ENCODE data around the gene SVBP.

The SVBP gene

GRCh38 chr1:42806593-42806992 lies 10.6 kb downstream of the SVBP start:
- Histone ChIP-seq H3K79me2 (ENCODE audit: insufficient read depth, low read length) (no peaks in the 10 kb centered on the region), H3F3A (ENCODE audit: low read depth) (no peaks in the 10 kb centered on the region), H3K27me3 (ENCODE audit: insufficient read depth, low read length, poor library complexity, severe bottlenecking) (no peaks in the 10 kb centered on the region), H4K20me1 (ENCODE audit: insufficient read depth, low read length, poor library complexity, severe bottlenecking) (no peaks in the 10 kb centered on the region), H3K4me2 (ENCODE audit: low read depth, low read length, poor library complexity, severe bottlenecking) (no peak overlapping the region), H3K9me2 (replicated peaks; ENCODE audit: low read depth, low read length) (no peaks in the 10 kb centered on the region), H3K36me3 (ENCODE audit: insufficient read depth, low read length) (no peaks in the 10 kb centered on the region), H3K9ac (ENCODE audit: low read depth, low read length, poor library complexity, severe bottlenecking) (no peak overlapping the region), H3K4me1 (ENCODE audit: insufficient read depth, low read length, poor library complexity, severe bottlenecking) (no peaks in the 10 kb centered on the region), H3K9me3 (ENCODE audit: insufficient read depth, low read depth, low read length) (no peaks in the 10 kb centered on the region), H2AFZ (ENCODE audit: low read length) (no peak overlapping the region), H3K4me3 (ENCODE audit: low read length, poor library complexity, severe bottlenecking) (no peak overlapping the region)
- TF ChIP-seq EZH2phosphoT487 (IDR thresholded peaks at IDR 0.05; ENCODE audit: borderline replicate concordance) (no peak), CTCF (conservative IDR thresholded peaks at IDR 0.05; ENCODE audit: low read length) (no peak)

GRCh38 chr1:42806171-42806570 lies 11.0 kb downstream of the SVBP start:
- Histone ChIP-seq H3K9me3 (ENCODE audit: insufficient read depth, low read depth, low read length) (no peaks in the 10 kb centered on the region), H3K9me2 (replicated peaks; ENCODE audit: low read depth, low read length) (no peaks in the 10 kb centered on the region), H4K20me1 (ENCODE audit: insufficient read depth, low read length, poor library complexity, severe bottlenecking) (no peaks in the 10 kb centered on the region)

GRCh38 chr1:42801832-42802473 lies 15.2 kb downstream of the SVBP start:
- no peak overlapping the region for H3K4me3 ChIP-seq (ENCODE audit: low read length, poor library complexity, severe bottlenecking)
- no peaks in the 10 kb centered on the region for H3K9me3 ChIP-seq (ENCODE audit: insufficient read depth, low read depth, low read length)
- TF ChIP-seq EZH2phosphoT487 (IDR thresholded peaks at IDR 0.05; ENCODE audit: borderline replicate concordance) (no peak), CTCF (conservative IDR thresholded peaks at IDR 0.05; ENCODE audit: low read length) (no peak)
- H3K36me3 ChIP-seq (ENCODE audit: insufficient read depth, low read length) = no peaks in the 10 kb centered on the region
- H3K9me2 ChIP-seq (replicated peaks; ENCODE audit: low read depth, low read length) = no peaks in the 10 kb centered on the region
- H4K20me1 ChIP-seq (ENCODE audit: insufficient read depth, low read length, poor library complexity, severe bottlenecking) = no peaks in the 10 kb centered on the region
- no peak overlapping the region for H3K4me2 ChIP-seq (ENCODE audit: low read depth, low read length, poor library complexity, severe bottlenecking)
- H3K4me1 ChIP-seq (ENCODE audit: insufficient read depth, low read length, poor library complexity, severe bottlenecking) = no peaks in the 10 kb centered on the region
- H3K27me3 ChIP-seq (ENCODE audit: insufficient read depth, low read length, poor library complexity, severe bottlenecking) = no peaks in the 10 kb centered on the region
- H3K79me2 ChIP-seq (ENCODE audit: insufficient read depth, low read length) = no peaks in the 10 kb centered on the region
- no peak overlapping the region for H3K9ac ChIP-seq (ENCODE audit: low read depth, low read length, poor library complexity, severe bottlenecking)
- no peaks in the 10 kb centered on the region for H3F3A ChIP-seq (ENCODE audit: low read depth)
- no peak overlapping the region for H2AFZ ChIP-seq (ENCODE audit: low read length)

More at GRCh38 chr1:42806171-42806570, 11.0 kb downstream of the SVBP start:
- no peaks in the 10 kb centered on the region for H3K79me2 ChIP-seq (ENCODE audit: insufficient read depth, low read length)
- no peak overlapping the region for H3K4me3 ChIP-seq (ENCODE audit: low read length, poor library complexity, severe bottlenecking)
- H3F3A ChIP-seq (ENCODE audit: low read depth) = no peaks in the 10 kb centered on the region
- no peak overlapping the region for H2AFZ ChIP-seq (ENCODE audit: low read length)
- no peak overlapping the region for H3K9ac ChIP-seq (ENCODE audit: low read depth, low read length, poor library complexity, severe bottlenecking)
- TF ChIP-seq CTCF (conservative IDR thresholded peaks at IDR 0.05; ENCODE audit: low read length) = no peak
- TF ChIP-seq EZH2phosphoT487 (IDR thresholded peaks at IDR 0.05; ENCODE audit: borderline replicate concordance) = no peak
- H3K4me1 ChIP-seq (ENCODE audit: insufficient read depth, low read length, poor library complexity, severe bottlenecking) = no peaks in the 10 kb centered on the region
- H3K36me3 ChIP-seq (ENCODE audit: insufficient read depth, low read length) = no peaks in the 10 kb centered on the region
- H3K27me3 ChIP-seq (ENCODE audit: insufficient read depth, low read length, poor library complexity, severe bottlenecking) = no peaks in the 10 kb centered on the region
- no peak overlapping the region for H3K4me2 ChIP-seq (ENCODE audit: low read depth, low read length, poor library complexity, severe bottlenecking)

Measured in Loucy (cell line).